ENCODE results near the gene NHEJ1. TPM values are rescaled to one million over a fixed set of nuclear protein-coding genes. Genes with fewer than 3 reads are reported as not detected.

Gene NHEJ1
- total and polyA plus RNA-seq, 9 of the 15 experiments (the other 6 are each of a cell fraction or from before 2014, with no cell fraction given): 9.0 to 23.7 (median 13.9) TPM

DNA sequence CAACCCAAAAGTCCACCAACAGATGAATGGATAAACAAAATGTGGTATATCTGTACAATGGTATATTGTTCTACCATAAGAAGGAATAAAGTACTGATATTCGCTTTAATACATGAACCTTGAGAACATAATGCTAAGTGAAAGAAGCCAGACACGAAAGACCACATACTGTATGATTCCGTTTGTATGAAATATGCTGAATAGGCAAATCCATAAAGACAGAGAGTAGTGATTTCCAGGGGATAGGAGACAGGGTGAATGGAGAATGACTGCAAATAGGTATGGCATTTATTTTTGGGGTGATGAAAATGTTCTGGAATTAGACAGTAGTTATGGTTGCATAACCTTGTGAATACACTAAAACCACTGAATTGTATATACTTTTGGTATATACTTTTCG lies 71.3 kb downstream of the NHEJ1 start:
- TF ChIP-seq MAFG (tag; conservative IDR thresholded peaks at IDR 0.05): peak; percentile 83
- peak; percentile 92 for TF ChIP-seq ZNF316 (IDR thresholded peaks at IDR 0.05)
- peak; percentile 87 for TF ChIP-seq MAFF (IDR thresholded peaks at IDR 0.05; ENCODE audit: low read length)
- TF ChIP-seq MAFK (IDR thresholded peaks at IDR 0.05; ENCODE audit: low read length): peak; percentile 90
- TF ChIP-seq C11orf30 (IDR thresholded peaks at IDR 0.05; ENCODE audit: low read depth): peak; percentile 88
- TF ChIP-seq POLR3G (IDR thresholded peaks at IDR 0.05; ENCODE audit: extremely low read depth, insufficient read length, insufficient replicate concordance): no peak
- no peak overlapping the region for H3K4me2 ChIP-seq (ENCODE audit: insufficient read depth, low read length)
- DNase-seq (ENCODE audit: extremely low read depth in 1 of 4, low spot score in 3 of 4) (no peak), ATAC-seq (no peak), FAIRE-seq (no peak)
- 58% methylated on average over 4 of the region's 4 CpGs for WGBS (ENCODE audit: insufficient coverage, low coverage, missing lambda C conversion rate)
- no peak overlapping the region for H3K4me3 ChIP-seq
- no peaks in the 10 kb centered on the region for H3K27me3 ChIP-seq (ENCODE audit: control insufficient read depth in 2 of 2, insufficient read depth in 2 of 2, low read length in 2 of 2)
- BruUV-seq (replicated peaks): no TSS peak
- in situ Hi-C loops (cut with MboI) (no loop called here), intact Hi-C loops (cut with micrococcal nuclease) (no loop called here)
- no peaks in the 10 kb centered on the region for H3K9me3 ChIP-seq (replicated peaks; ENCODE audit: control insufficient read depth, insufficient read depth, low read depth, low read length)
- no peaks in the 10 kb centered on the region for H3K9me1 ChIP-seq (ENCODE audit: control insufficient read depth, insufficient read depth, low read length)
- H3K4me1 ChIP-seq (replicated peaks in 1 of 2; ENCODE audit: control insufficient read depth in 2 of 2, insufficient read depth in 2 of 2, low read length in 2 of 2): no peaks in the 10 kb centered on the region
- POLR2A ChIA-PET: no interaction called here
- no peak overlapping the region for H3K27ac ChIP-seq (ENCODE audit: extremely low read depth, low read depth, low read length)
- H3K9ac ChIP-seq (ENCODE audit: insufficient read depth in 1 of 2, low read depth in 2 of 2, low read length in 2 of 2): no peak overlapping the region
- H3K36me3 ChIP-seq (ENCODE audit: control insufficient read depth, insufficient read depth, low read length): no peaks in the 10 kb centered on the region
- CTCF ChIA-PET (ENCODE audit: low intra/inter-chr PET ratio): no interaction called here
- H2AFZ ChIP-seq (ENCODE audit: low read depth, low read length): no peak overlapping the region
- H3K79me2 ChIP-seq (ENCODE audit: control insufficient read depth, insufficient read depth, low read length): no peaks in the 10 kb centered on the region
- no peaks in the 10 kb centered on the region for H4K20me1 ChIP-seq (replicated peaks; ENCODE audit: control insufficient read depth, insufficient read depth, low read length)

DNA sequence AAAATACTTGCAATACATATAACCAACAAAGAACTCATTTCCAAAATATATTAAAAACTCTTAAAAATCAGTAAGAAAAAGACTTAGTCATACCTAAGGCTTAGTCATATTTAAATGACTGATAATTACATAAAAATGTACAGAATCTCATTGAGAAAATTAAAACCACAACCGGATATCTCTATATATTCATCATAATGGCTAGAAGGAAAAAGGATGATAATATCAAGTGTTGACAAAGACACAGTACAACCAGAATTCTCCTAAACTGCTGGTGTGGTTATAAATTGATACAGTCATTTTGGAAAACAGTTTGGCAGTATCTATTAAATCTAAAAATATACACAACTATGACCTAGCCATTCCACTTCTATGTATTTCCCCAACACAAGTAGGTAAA lies 72.8 kb downstream of the NHEJ1 start:
- ATAC-seq (no peak), FAIRE-seq (no peak), DNase-seq (ENCODE audit: extremely low read depth in 1 of 4, low spot score in 3 of 4) (no peak)
- Histone ChIP-seq H3K4me2 (ENCODE audit: insufficient read depth, low read length) (no peak overlapping the region), H3K27ac (ENCODE audit: extremely low read depth, low read depth, low read length) (no peak overlapping the region), H2AFZ (ENCODE audit: low read depth, low read length) (no peak overlapping the region), H3K36me3 (ENCODE audit: control insufficient read depth, insufficient read depth, low read length) (no peaks in the 10 kb centered on the region), H3K79me2 (ENCODE audit: control insufficient read depth, insufficient read depth, low read length) (no peaks in the 10 kb centered on the region), H4K20me1 (replicated peaks; ENCODE audit: control insufficient read depth, insufficient read depth, low read length) (no peaks in the 10 kb centered on the region), H3K27me3 (ENCODE audit: control insufficient read depth in 2 of 2, insufficient read depth in 2 of 2, low read length in 2 of 2) (no peaks in the 10 kb centered on the region), H3K9me1 (ENCODE audit: control insufficient read depth, insufficient read depth, low read length) (no peaks in the 10 kb centered on the region), H3K4me3 (no peak overlapping the region), H3K9me3 (replicated peaks; ENCODE audit: control insufficient read depth, insufficient read depth, low read depth, low read length) (no peaks in the 10 kb centered on the region), H3K4me1 (replicated peaks in 1 of 2; ENCODE audit: control insufficient read depth in 2 of 2, insufficient read depth in 2 of 2, low read length in 2 of 2) (no peaks in the 10 kb centered on the region), H3K9ac (ENCODE audit: insufficient read depth in 1 of 2, low read depth in 2 of 2, low read length in 2 of 2) (no peak overlapping the region)
- in situ Hi-C loops (cut with MboI) (no loop called here), intact Hi-C loops (cut with micrococcal nuclease) (no loop called here)
- ChIA-PET CTCF (ENCODE audit: low intra/inter-chr PET ratio) (no interaction called here), POLR2A (no interaction called here)
- BruUV-seq (replicated peaks): no TSS peak
- no peak for TF ChIP-seq MXI1 (IDR thresholded peaks at IDR 0.05; ENCODE audit: low read depth, low read length)
- TF ChIP-seq DACH1 (IDR thresholded peaks at IDR 0.05; ENCODE audit: partially characterized antibody): no peak
- no peak for TF ChIP-seq NCOA2 (IDR thresholded peaks at IDR 0.05; ENCODE audit: partially characterized antibody in 2 of 2)
- TF ChIP-seq JUND (IDR thresholded peaks at IDR 0.05; ENCODE audit: borderline replicate concordance, low read depth, low read length): no peak
- no peak for TF ChIP-seq JUND (tag; IDR thresholded peaks at IDR 0.05; ENCODE audit: borderline replicate concordance, low read depth, low read length)
- no peak for TF ChIP-seq U2AF1 (optimal IDR thresholded peaks at IDR 0.05; ENCODE audit: low read depth, low read length)
- TF ChIP-seq ZFP1 (CRISPR knock-in tag; IDR thresholded peaks at IDR 0.05): no peak
- TF ChIP-seq, protein P1, sequence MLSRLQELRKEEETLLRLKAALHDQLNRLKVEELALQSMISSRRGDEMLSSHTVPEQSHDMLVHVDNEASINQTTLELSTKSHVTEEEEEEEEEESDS (CRISPR knock-in tag; IDR thresholded peaks at IDR 0.05): no peak
- 59% methylated on average over 1 of the region's 1 CpG for WGBS (ENCODE audit: insufficient coverage, low coverage, missing lambda C conversion rate)

All from K562 (cell line).